ENCODE data around the gene VPS33B.
A peak's percentile ranks its signal among the peaks of the same experiment; 100 is the strongest.

Gene VPS33B

DNA sequence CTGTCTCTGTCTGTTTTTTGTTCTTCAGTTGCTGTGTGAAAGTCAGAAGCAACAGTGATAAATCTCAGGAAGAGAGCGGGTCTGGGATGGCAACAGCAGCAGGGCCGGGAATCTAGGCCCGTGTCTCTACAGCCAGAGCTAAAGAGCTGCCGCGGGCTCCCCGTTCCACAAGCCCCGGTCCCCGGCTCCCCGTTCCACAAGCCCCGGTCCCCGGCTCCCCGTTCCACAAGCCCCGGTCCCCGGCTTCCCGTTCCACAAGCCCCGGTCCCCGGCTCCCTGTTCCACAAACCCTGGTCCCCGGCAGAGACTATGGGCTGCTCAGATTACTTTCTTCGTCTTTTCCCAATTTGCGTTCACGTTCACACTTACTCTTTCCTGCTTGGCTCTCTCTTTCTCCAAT lies 48.2 kb downstream of the VPS33B start:
- DNase-seq (ENCODE audit: low spot score), result no peak

DNA sequence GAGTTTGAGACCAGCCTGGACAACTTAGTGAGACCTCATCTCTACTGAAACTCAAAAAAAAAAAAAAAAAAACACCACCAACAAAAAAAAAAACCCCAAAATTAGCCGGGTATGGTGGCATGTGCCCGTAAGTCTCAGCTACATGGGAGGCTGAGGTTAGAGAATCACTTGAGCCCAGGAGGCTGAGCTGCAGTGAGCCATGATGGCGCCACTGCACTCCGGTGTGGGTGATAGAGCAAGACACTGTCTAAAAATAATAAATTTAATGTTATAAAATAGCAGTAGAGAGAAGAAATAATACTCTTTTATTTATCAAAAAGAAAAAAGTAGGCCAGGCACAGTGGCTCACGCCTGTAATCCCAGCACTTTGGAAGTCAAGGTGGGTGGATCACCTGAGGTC lies 50.3 kb downstream of the VPS33B start:
- DNase-seq (ENCODE audit: low spot score), result no peak

DNA sequence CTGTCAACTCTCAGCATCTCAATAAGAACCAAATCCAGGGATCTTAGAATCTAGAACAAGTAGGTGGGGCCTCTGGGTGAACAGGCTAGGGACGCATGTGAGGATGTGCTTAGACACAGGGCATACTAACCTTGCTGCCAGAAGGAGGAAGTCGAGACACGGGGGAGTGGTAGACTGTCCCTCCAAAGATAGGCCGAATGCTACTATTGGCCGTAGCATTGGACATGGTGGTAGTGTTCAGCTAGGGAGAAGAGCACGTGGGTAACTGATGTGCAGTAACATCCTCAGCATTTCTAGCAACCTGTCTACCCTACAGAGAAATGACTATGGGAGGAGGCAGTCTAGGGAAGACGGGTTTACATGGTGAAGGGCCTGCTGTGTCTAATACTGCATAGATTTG lies 52.1 kb downstream of the VPS33B start:
- no peak for DNase-seq (ENCODE audit: low spot score)

DNA sequence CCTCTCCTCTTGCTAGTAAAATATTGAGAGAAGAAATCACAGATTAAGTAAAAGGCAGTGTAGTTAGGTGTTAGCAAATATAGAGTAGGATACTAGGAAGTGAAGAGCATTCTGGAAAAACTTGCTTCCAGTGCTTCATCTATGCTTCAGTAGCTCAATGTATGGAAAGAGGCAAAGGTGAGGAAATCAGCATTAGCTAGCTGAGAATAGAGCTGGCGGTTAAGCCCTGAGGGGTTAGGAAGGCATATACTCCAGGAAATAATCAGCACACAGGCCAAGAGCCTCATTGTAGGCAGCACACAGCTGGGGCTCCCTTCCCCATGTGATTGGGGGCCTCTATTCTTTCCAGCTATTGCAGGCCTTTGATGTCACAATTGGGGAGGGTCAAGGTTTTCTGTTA lies 54.0 kb downstream of the VPS33B start:
- DNase-seq (ENCODE audit: low spot score), result no peak

DNA sequence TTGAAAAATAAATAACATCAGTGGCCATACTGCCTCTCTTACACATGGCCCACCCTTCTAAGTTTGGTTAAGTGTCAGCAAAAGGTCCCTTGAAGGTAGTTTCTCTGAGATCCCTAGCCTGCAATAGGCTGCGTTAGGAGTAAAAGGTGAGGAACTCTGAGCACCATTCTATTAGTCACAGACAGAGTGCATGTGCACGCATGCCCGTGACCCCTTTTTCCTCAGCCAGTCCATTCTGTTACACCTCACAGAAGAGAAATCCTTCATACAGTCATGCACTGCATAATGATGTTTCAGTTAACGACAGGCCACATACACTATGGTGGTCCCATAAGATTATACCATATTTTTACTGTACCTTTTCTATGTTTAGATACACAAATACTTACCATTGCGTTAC lies 55.2 kb downstream of the VPS33B start:
- DNase-seq (ENCODE audit: low spot score), result no peak

DNA sequence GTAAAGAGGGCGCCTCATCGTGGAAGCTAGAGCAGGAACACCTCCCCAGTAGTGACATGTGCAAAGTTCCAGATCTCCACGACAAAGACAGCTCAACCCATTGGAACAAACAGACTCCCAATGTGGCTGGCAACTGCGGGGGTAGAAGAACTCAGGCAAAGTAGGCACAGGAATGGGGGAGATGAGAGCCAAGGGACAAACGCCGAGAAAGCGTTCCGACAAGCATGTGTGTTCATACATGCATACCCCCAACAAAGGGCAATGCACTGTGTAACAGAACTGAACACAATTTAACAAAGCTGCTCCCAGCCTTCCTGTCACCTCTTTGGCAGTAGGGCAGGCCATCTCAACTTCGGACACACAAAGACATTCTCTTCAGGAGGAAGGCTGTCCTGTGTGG lies 56.1 kb downstream of the VPS33B start:
- DNase-seq (ENCODE audit: low spot score), result no peak

DNA sequence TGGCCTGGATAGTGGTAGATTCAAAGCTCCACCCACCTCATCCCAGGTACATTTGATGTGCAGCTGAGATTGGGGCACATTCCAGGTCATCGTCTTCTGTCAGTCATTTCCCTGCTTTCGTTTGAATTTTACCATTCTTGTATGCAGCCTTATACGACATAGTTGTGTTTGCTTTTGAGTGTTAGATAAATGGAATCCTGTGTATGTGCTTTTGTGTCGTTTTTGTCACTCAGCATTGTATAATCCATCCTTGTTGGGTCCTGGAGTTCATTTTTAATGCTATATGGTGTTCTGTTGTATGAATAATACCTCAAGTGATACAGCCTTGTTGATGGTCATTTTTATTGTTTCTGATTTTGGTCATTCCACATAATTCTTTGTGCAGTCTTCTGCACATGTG lies 60.4 kb downstream of the VPS33B start:
- DNase-seq (ENCODE audit: low spot score), result no peak

DNA sequence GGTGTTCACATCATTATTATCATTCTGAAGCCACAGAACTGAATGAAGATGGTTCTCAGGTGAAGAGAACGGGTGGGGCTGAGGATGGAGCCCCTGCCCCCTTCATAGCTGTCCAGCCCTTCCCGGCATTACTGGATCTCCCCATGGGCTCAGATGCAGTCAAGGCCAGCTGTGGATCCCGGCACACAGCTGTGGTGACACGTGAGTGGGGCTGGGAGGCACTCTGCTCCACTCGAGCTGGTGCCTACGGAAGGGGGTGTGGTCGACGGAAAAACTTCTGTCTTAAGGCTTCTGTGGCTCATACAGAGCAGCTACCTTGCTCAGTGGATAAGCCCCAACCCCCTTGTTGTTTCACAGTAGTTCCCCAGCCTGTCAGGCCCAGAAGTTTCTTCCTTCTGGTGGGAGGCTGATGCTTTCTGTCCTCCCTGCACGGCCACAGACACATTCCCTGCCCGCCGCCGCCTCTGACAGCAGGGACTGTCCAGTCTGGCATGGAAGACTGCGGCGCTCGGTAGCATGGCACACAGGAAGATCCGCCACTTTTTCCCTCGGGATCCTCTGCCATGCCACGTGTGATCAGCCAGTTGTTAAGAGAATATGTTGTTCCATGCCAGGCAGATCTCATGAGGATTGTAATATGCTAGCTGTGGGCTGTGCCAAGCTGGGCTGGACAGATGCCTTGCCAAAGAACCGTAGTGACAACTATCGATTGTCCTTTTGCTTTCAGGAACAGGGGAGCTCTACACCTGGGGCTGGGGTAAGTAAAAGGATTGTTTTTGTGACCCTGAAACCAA lies 61.9 kb downstream of the VPS33B start:
- DNase-seq (ENCODE audit: low spot score), result no peak

DNA sequence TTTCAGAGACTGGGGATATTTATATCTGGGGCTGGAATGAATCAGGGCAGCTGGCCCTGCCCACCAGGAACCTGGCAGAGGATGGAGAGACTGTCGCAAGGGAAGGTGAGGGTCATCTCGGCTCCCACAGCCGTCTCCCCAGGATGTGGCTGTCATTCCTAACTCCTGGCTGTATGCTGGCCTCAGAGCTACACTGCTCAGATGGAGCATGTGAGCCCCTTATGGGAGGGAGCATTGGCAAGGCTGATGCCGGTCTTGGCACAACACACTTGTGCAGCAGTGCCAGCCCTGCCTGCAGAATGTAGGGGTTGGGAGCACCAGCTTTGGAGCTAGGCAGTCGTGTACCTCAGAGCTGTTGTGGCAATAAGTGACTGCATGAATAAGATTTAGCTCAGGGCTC lies 62.5 kb downstream of the VPS33B start:
- DNase-seq (ENCODE audit: low spot score), result peak; percentile 40

DNA sequence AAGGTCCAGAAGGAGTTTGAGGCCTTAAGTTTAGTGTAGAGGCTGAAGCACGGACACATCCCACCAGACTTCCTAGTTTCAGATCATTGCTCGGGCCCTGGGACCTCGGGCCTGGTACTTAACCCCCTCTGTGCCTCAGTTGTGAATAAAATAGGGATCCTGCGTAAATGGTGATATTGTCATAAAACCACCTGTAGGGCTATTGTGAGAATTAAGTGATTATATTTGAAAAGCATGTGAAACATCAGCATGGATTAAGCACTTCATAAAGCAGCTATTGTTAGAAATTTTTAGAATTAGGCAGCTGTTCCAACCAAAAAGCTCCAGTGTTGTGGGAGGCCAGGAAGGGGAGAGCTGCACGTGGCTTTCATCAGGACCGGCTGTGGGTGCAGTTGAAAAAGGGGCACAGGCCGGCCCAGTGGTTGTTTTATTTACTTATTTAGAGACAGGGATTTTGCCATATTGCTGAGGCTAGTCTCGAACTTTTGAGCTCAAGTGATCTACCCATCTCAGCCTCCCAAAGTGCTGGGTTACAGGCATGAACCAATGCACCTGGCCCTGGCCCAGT lies 63.3 kb downstream of the VPS33B start:
- no peak for DNase-seq (ENCODE audit: low spot score)

DNA sequence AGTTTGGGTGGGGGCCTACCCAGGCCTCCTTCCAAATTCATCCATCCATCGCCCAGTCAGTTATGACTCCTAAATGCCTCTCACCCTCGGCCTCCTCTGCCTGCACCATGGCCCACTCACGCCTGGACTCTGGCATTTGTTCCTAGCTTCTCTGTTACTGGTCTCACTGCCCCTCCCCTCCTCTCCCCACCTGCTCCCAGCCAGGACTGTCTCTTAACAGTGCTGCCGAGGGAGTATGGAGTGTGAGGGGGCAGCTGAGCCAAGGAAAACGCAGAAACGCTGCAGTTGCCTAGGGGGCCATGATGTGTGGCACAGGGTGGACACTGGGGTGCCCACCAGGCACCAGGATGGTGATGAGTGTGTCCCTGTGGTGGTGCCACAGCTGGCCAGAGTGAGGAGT lies 64.6 kb downstream of the VPS33B start:
- no peak for DNase-seq (ENCODE audit: low spot score)

DNA sequence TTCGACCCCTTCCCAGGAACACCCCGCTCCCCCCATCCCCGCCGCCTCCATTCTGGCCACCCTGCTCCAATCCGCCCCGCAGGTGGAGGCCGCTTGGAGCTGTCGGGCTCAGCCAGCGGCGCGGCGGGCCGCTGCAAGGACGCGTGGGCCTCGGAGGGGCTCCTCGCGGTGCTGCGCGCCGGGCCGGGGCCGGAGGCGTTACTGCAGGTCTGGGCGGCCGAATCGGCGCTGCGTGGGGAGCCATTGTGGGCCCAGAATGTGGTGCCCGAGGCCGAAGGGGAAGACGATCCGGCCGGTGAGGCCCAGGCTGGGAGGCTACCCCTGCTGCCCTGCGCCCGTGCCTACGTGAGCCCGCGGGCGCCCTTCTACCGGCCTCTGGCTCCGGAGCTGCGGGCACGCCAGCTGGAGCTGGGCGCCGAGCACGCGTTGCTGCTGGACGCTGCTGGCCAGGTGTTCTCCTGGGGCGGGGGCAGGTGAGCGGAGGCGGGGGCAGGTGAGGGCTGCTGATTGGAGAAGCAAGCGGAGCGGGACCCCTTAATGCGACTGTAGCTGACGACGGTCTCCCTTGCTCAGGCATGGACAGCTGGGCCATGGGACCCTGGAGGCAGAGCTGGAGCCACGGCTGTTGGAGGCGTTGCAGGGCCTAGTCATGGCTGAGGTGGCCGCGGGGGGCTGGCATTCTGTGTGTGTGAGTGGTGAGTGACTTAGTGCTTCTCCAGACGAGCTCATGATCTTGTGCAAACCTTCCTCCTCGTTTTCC lies 65.2 kb downstream of the VPS33B start:
- peak; percentile 68 for DNase-seq (ENCODE audit: low spot score)

DNA sequence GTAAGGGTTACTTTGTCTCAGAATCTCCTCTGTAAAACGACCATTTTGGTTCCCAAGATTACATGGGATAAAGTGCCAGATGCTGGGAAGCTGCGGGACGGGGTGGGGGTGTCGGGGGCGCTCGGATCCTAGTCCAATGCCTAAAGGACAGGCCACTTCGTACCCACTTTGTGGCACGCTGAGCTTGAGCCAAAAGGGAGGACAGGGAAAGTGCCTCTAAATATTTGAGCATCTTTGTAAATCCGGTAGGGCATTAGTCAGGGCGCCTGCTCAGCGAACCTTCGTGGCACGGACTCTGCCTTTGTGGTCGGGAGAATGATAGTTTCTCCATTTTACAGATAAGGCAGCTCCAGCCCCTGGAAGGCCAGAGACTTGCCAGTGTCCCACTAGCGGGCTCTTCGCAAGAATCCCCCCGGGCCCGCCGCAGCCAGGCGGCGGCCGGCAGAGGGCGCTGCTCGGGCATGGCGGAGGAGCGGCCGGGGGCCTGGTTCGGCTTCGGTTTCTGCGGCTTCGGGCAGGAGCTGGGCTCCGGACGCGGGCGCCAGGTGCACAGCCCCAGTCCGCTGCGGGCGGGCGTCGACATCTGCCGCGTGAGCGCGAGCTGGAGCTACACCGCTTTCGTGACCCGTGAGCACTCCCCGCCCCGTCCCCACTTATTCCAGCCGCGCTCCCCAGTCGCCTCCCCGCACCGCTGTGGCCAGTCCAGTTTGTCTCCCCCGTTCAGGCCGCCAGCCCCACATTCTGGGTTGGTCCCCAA lies 65.9 kb downstream of the VPS33B start:
- peak; percentile 95 for DNase-seq (ENCODE audit: low spot score)

DNA sequence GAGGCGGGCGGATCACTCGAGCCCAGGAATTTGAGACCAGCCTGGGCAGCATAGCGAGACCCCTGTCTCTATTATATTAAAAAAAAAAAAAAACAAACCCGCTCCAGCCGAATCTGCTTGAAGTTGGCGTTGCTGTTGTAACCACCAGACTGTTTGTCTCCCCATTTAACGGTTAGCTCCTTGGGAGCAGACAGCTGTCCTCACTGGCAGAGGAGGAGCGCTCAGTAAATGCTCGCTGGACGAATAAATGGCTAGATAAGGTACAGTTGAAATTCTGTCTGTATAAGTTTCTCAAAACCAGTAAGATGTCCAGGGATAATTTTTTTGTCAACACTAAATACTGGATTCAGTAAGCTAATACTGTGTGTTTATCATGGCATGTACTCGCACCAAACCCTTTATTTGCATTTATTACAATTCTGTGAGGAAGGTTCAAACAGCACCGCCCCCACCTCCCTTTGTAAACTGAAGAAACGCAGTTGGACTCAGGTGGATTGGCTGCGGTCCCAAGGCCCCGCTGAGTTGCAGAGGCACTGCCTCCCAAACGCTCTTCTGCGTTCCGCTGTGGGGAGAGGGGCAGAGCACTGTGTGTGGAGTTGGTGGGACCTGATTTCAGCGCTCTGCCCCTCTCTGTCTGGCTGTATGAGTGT lies 66.6 kb downstream of the VPS33B start:
- DNase-seq (ENCODE audit: low spot score), result no peak

DNA sequence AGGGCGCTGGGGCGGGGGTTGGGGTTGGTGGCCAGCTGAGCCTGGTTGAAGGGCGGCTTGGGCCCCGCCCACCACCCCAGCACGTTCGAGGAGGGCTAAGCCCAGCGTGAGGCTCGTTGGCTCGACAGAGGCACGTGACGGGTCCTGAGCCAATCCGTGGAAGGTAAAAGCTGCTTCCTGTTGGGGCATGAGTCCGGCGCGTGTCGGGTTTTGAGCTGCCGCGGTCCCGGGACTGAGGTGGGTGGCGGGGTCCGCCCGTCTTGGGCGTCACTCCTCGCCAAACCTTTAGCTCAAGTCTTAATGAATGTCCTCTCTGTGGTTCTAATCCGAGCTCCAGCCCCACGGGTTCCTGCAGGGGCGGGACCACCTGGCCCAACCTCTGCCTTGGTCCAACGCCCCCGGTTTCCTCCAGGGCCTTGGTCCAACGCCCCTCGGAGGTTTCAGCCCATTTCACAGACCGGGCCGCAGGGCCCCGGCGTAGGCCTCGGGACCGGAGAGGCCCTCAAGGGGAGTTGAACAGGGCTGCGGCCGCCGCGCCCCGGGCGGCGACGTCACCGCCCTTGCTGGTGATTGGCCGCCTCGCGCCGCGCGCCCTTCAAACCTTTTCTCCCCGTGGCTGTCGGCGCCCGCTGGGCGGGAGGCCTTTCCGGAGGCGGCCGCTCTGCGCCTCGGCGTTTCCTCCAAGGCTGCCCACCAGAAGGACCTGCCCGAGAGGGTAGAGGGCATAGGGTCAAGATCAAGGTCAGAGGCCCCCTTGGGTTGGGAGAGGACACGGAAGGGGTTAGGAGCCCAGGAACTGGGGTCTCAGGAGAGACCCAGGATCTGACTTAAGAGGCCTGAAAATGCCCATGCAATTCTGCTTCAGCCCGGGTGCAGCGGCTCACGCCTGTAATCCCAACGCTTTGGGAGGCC lies 67.4 kb downstream of the VPS33B start, which contains the start of gene RCCD1:
TSS of gene RCCD1 (plus strand) at position 173 of the 912 bp plus-strand sequence. CDS start 1,851 bp downstream, outside the sequence.
- peak; percentile 98 for DNase-seq (ENCODE audit: low spot score)

DNA sequence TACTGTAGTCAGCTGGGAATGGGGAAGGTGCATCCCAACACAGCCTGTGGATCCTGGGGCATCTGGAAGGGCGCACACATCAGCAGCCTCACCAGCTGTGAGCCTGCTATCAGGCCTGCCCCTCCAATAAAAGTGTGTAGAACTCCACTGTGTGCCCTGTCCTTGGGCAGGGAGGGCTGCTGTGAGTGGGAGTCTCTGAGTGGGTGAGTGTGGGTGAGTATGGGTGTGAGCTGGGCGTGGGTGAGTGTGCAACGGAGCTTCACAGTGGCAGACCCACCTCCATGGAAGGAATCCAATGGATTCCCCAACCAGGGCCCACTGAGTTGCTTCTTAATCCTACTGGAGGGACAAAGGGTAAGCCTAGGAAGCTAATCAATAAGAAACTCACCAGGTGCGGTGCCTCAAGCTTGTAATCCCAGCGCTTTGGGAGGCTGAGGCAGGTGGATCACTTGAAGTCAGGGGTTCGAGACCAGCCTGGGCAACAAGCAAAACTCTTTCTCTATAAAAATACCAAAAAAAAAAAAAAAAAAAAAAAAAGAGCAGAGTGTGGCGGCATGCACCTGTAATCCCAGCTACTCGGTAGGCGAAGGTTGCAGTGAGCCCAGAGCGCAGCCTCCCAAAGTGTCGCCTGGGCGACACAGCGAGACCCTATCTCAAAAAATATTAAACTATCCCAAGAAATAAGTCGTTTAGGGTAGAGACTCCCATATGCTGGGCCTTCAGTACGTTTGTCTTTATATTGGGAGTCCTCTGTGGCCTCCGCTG lies 68.3 kb downstream of the VPS33B start:
- no peak for DNase-seq (ENCODE audit: low spot score)

DNA sequence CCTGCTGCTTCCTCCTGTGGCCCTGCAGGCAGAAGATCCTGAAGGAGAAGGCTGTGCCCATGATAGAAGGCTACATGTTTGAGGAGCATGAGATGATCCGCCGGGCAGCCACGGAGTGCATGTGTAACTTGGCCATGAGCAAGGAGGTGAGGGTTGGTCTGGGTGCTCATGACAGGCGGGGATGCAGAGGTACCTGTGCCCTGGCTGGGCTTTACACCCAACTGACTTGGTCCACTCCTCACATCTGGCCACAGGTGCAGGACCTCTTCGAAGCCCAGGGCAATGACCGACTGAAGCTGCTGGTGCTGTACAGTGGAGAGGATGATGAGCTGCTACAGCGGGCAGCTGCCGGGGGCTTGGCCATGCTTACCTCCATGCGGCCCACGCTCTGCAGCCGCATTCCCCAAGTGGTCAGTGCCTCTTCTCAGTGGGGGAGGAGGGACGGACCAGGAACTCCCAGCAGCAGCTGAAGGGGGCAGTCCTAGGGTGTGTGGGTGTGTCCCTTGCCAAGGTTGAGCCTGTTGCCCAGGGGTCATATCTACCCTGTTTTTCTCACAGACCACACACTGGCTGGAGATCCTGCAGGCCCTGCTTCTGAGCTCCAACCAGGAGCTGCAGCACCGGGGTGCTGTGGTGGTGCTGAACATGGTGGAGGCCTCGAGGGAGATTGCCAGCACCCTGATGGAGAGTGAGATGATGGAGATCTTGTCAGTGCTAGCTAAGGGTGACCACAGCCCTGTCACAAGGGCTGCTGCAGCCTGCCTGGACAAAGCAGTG lies 69.3 kb downstream of the VPS33B start:
- no peak for DNase-seq (ENCODE audit: low spot score)

DNA sequence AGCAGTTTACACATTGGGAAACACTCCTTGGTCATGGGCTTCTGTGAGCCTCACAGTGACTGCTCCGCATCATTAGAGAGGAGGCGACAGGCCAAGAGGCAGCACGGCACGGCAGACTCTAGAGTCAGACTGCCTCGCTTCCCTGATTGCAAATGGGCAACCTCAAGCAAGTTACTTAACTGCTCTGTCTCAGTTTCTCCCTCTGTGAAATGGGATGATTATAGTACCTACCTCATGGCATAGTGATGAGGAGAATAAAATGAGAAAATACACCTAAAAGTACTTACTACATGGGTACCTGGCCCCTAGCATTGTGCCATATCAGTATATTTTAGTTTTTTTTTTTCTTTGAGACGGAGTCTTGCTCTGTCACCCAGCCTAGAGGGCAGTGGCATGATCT lies 71.7 kb downstream of the VPS33B start:
- no peak for DNase-seq (ENCODE audit: low spot score)

DNA sequence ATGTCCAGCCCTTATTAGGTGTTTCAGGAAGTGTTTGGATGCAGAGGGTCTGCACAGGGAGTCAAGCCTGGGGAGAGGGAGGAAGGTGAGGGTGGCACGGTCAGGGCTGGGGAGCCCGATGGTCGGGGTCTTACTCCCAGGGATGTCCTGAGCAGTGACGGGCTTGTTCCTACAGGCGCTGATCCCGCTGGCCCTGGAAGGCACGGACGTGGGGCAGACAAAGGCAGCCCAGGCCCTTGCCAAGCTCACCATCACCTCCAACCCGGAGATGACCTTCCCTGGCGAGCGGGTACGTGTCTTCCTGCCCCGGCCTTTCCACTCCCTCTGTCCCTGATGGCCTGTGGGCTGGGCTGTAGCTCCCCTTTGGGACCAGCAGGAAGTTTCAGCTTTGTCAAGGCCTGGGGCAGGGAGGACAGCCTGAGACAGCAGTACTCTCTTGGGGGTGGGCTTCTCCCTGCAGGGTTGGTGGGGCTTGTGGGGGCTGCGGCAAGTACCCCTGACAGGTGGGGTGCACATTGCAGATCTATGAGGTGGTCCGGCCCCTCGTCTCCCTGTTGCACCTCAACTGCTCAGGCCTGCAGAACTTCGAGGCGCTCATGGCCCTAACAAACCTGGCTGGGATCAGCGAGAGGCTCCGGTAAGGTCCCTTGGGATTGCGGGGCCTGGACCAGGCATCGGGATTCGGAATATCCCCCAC lies 72.3 kb downstream of the VPS33B start:
- DNase-seq (ENCODE audit: low spot score), result no peak
